Measurements from ENCODE around the gene OR1E2. TPM values are rescaled to one million over a fixed set of nuclear protein-coding genes. Genes with fewer than 3 reads are reported as not detected.
"Not testable (repeated sequence)": the region's sequence is repeated elsewhere in the genome, so short reads cannot be mapped to it uniquely, and the experiment has no call there.

Gene OR1E2
- total and polyA plus RNA-seq, 8 donors: not detected

DNA sequence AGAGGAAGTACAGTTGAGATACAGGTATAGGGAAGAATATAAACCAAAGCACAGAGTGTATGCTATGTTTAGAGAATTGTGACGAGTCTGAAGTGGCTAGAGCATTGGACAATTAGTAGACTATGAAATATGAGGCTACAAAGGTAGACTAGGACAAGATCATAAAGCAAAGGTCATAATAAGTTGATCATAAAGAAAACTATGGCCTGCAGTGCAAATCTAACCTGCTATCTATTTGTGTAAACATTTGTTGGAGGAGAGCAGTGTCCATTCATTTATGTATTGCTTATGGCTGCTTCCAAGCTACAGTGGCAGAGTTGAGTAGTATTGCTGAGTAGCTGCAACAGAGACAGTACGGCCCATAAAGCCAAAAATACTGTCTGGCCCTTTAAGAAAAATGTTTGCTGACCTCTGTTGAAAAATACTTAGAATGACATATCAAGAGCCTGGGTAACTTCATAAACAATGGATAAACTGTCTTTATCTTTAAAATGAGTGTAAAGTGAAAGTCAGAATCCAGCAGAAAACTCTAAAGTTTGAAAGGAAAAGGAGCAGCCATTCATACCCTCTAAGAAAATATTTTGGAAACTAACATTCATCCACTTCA, 14.5 kb upstream of the OR1E2 start:
- intact Hi-C loops (cut with DNase I): no loop called here
- H3K36me3 ChIP-seq: no peaks in the 10 kb centered on the region
- H3K27ac ChIP-seq: no peak overlapping the region
- no peaks in the 10 kb centered on the region for H3K9me3 ChIP-seq
- DNase-seq (peak in 2 of 4 donors; percentile 27 to 52), ATAC-seq (no peak)
- H3K27me3 ChIP-seq: no peaks in the 10 kb centered on the region
- H3K4me1 ChIP-seq: no peaks in the 10 kb centered on the region
- H3K4me3 ChIP-seq: no peak overlapping the region
- TF ChIP-seq, protein P1, sequence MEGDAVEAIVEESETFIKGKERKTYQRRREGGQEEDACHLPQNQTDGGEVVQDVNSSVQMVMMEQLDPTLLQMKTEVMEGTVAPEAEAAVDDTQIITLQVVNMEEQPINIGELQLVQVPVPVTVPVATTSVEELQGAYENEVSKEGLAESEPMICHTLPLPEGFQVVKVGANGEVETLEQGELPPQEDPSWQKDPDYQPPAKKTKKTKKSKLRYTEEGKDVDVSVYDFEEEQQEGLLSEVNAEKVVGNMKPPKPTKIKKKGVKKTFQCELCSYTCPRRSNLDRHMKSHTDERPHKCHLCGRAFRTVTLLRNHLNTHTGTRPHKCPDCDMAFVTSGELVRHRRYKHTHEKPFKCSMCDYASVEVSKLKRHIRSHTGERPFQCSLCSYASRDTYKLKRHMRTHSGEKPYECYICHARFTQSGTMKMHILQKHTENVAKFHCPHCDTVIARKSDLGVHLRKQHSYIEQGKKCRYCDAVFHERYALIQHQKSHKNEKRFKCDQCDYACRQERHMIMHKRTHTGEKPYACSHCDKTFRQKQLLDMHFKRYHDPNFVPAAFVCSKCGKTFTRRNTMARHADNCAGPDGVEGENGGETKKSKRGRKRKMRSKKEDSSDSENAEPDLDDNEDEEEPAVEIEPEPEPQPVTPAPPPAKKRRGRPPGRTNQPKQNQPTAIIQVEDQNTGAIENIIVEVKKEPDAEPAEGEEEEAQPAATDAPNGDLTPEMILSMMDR (IDR thresholded peaks at IDR 0.05): no peak

- H3K4me1 ChIP-seq: no peaks in the 10 kb centered on the region
- no peaks in the 10 kb centered on the region for H3K9me3 ChIP-seq
- DNase-seq: peak in 1 of 4 donors; percentile 5
- intact Hi-C loops (cut with DNase I): no loop called here
- TF ChIP-seq, protein P1 (IDR thresholded peaks at IDR 0.05): no peak
- no peaks in the 10 kb centered on the region for H3K27me3 ChIP-seq
- no peak for ATAC-seq
- H3K4me3 ChIP-seq: no peak overlapping the region
- H3K36me3 ChIP-seq: no peaks in the 10 kb centered on the region
- no peak overlapping the region for H3K27ac ChIP-seq
Observed at GRCh38 chr17:3447625-3448024, 14.0 kb upstream of the OR1E2 start.

- peak in 1 of 4 donors; percentile 36 for DNase-seq
- TF ChIP-seq, protein P1 (IDR thresholded peaks at IDR 0.05): no peak
- peaks cover 0 to 6% of the 10 kb centered on the region in 2 donors for H3K27me3 ChIP-seq
- no peak overlapping the region for H3K4me3 ChIP-seq
- intact Hi-C loops (cut with DNase I): no loop called here
- H3K9me3 ChIP-seq: no peaks in the 10 kb centered on the region
- no peak overlapping the region for H3K27ac ChIP-seq
- H3K36me3 ChIP-seq: no peaks in the 10 kb centered on the region
- H3K4me1 ChIP-seq: no peaks in the 10 kb centered on the region
- no peak for ATAC-seq
Observed at GRCh38 chr17:3440451-3440850, 6.8 kb upstream of the OR1E2 start.

GRCh38 chr17:3438368-3438767, 4.7 kb upstream of the OR1E2 start:
- no peak for DNase-seq
- intact Hi-C loops (cut with DNase I): no loop called here
- no peak overlapping the region for H3K27ac ChIP-seq
- H3K4me1 ChIP-seq: no peaks in the 10 kb centered on the region
- TF ChIP-seq, protein P1 (IDR thresholded peaks at IDR 0.05): no peak
- no peaks in the 10 kb centered on the region for H3K9me3 ChIP-seq
- no peak overlapping the region for H3K4me3 ChIP-seq
- peaks cover 0 to 7% of the 10 kb centered on the region in 2 donors for H3K27me3 ChIP-seq
- no peaks in the 10 kb centered on the region for H3K36me3 ChIP-seq
- no peak for ATAC-seq

GRCh38 chr17:3433215-3433614, 426 bp downstream of the OR1E2 start:
- H3K4me1 ChIP-seq; H3K36me3 ChIP-seq; H3K27me3 ChIP-seq; H3K4me3 ChIP-seq; H3K27ac ChIP-seq; intact Hi-C loops (cut with DNase I): not testable (repeated sequence)
- DNase-seq: peak in 1 of 4 donors; percentile 6
- peaks cover 0 to 17% of the 10 kb centered on the region in 2 donors for H3K9me3 ChIP-seq
- ATAC-seq: peak; percentile 75

- Histone ChIP-seq H3K9me3 (no peaks in the 10 kb centered on the region), H3K27me3 (no peaks in the 10 kb centered on the region), H3K36me3 (no peaks in the 10 kb centered on the region), H3K27ac (no peak overlapping the region), H3K4me3 (no peak overlapping the region), H3K4me1 (no peaks in the 10 kb centered on the region)
- ATAC-seq (no peak), DNase-seq (no peak)
- intact Hi-C loops (cut with DNase I): no loop called here
- TF ChIP-seq, protein P1 (IDR thresholded peaks at IDR 0.05): no peak
Observed at GRCh38 chr17:3418222-3418621, 15.4 kb downstream of the OR1E2 start.
